SK-N-SH treated with all-trans-retinoic acid at 6 μM for 48 hours (cell line): ENCODE data around the gene FSCB.

Source experiments
- CSDC2 ChIP-seq: fragments of 250-450 bp; sonication (Bioruptor Pico); IDR thresholded peaks from 2 replicates; pipeline ENCODE4 v1.5.0; 2020; ENCODE audit warnings: mild to moderate bottlenecking, moderate library complexity
- GLIS3 ChIP-seq: fragments of 250-450 bp; sonication (Bioruptor Pico); IDR thresholded peaks from 2 replicates; pipeline ENCODE4 v1.5.0; 2020; ENCODE audit warnings: mild to moderate bottlenecking, moderate library complexity
- PPARA ChIP-seq: fragments of 250-450 bp; sonication (Bioruptor Pico); IDR thresholded peaks from 2 replicates; pipeline ENCODE4 v1.5.0; 2020; ENCODE audit warnings: mild to moderate bottlenecking, borderline replicate concordance
- SNAI2 ChIP-seq: fragments of 250-450 bp; sonication (Bioruptor Pico); IDR thresholded peaks from 2 replicates; pipeline ENCODE4 v1.5.0; 2020; ENCODE audit warnings: mild to moderate bottlenecking, moderate library complexity
- TCF4 ChIP-seq: fragments of 250-450 bp; sonication (Bioruptor Pico); IDR thresholded peaks from 2 replicates; pipeline ENCODE4 v1.8.0; 2021; ENCODE audit warnings: mild to moderate bottlenecking, moderate library complexity, borderline replicate concordance
- ZC3H10 ChIP-seq: fragments of 250-450 bp; sonication (Bioruptor Pico); IDR thresholded peaks from 2 replicates; pipeline ENCODE4 v1.5.1; 2021; ENCODE audit warnings: mild to moderate bottlenecking, moderate library complexity
- ZFP3 ChIP-seq: fragments of 250-450 bp; sonication (Bioruptor Pico); IDR thresholded peaks from 2 replicates; pipeline ENCODE4 v1.5.0; 2020; ENCODE audit warnings: mild to moderate bottlenecking, moderate library complexity
- ZNF565 ChIP-seq: fragments of 450-650 bp; formaldehyde crosslinking; conservative IDR thresholded peaks from 2 replicates; pipeline ENCODE4 v1.5.0; 2020; ENCODE audit warnings: low read depth, mild to moderate bottlenecking, moderate library complexity
- TF ChIP-seq, protein P1 (sequence below): fragments of 250-450 bp; sonication (Bioruptor Pico); IDR thresholded peaks from 2 replicates; pipeline ENCODE4 v1.5.0; 2020; ENCODE audit warnings: mild to moderate bottlenecking, moderate library complexity
- TF ChIP-seq, protein P2 (sequence below): fragments of 250-450 bp; sonication (Bioruptor Pico); IDR thresholded peaks from 2 replicates; pipeline ENCODE4 v1.5.1; 2021; ENCODE audit warnings: mild to moderate bottlenecking, moderate library complexity
- TF ChIP-seq, protein P3 (sequence below): fragments of 250-450 bp; sonication (Bioruptor Pico); IDR thresholded peaks from 2 replicates; pipeline ENCODE4 v1.8.0; 2020; ENCODE audit warnings: mild to moderate bottlenecking, moderate library complexity, borderline replicate concordance

DNA sequence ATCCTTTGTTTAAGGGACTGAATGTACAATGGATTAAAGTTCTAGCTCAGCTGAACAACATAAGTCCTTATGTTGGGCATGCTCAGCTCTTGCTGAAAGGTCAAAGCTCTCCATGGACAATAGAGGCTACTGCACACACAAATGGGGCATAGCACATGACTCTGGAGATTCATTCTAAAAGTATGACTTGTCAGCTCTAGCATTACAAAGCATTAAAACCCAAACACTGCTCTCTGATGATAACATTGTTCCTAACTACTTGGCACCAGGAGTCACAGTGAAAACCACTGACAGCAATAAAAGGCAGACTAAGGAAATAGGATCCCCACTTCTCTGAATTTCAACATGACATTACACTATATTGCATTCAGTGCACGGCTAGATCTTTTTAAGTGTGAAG lies 21.9 kb upstream of the FSCB start:
- no peak for TF ChIP-seq ZFP3
- no peak for TF ChIP-seq ZC3H10 (CRISPR knock-in tag)
- no peak for TF ChIP-seq ZNF565 (CRISPR knock-in tag)
- TF ChIP-seq SNAI2 (CRISPR knock-in tag) = no peak
- no peak for TF ChIP-seq PPARA (CRISPR knock-in tag)
- no peak for TF ChIP-seq TCF4 (CRISPR knock-in tag)
- TF ChIP-seq, protein P1, sequence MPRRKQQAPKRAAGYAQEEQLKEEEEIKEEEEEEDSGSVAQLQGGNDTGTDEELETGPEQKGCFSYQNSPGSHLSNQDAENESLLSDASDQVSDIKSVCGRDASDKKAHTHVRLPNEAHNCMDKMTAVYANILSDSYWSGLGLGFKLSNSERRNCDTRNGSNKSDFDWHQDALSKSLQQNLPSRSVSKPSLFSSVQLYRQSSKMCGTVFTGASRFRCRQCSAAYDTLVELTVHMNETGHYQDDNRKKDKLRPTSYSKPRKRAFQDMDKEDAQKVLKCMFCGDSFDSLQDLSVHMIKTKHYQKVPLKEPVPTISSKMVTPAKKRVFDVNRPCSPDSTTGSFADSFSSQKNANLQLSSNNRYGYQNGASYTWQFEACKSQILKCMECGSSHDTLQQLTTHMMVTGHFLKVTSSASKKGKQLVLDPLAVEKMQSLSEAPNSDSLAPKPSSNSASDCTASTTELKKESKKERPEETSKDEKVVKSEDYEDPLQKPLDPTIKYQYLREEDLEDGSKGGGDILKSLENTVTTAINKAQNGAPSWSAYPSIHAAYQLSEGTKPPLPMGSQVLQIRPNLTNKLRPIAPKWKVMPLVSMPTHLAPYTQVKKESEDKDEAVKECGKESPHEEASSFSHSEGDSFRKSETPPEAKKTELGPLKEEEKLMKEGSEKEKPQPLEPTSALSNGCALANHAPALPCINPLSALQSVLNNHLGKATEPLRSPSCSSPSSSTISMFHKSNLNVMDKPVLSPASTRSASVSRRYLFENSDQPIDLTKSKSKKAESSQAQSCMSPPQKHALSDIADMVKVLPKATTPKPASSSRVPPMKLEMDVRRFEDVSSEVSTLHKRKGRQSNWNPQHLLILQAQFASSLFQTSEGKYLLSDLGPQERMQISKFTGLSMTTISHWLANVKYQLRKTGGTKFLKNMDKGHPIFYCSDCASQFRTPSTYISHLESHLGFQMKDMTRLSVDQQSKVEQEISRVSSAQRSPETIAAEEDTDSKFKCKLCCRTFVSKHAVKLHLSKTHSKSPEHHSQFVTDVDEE (CRISPR knock-in tag) = no peak
- TF ChIP-seq GLIS3 (CRISPR knock-in tag) = no peak
- TF ChIP-seq, protein P2, sequence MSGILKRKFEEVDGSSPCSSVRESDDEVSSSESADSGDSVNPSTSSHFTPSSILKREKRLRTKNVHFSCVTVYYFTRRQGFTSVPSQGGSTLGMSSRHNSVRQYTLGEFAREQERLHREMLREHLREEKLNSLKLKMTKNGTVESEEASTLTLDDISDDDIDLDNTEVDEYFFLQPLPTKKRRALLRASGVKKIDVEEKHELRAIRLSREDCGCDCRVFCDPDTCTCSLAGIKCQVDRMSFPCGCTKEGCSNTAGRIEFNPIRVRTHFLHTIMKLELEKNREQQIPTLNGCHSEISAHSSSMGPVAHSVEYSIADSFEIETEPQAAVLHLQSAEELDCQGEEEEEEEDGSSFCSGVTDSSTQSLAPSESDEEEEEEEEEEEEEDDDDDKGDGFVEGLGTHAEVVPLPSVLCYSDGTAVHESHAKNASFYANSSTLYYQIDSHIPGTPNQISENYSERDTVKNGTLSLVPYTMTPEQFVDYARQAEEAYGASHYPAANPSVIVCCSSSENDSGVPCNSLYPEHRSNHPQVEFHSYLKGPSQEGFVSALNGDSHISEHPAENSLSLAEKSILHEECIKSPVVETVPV (CRISPR knock-in tag) = no peak
- no peak for TF ChIP-seq CSDC2 (CRISPR knock-in tag)
- TF ChIP-seq, protein P3, sequence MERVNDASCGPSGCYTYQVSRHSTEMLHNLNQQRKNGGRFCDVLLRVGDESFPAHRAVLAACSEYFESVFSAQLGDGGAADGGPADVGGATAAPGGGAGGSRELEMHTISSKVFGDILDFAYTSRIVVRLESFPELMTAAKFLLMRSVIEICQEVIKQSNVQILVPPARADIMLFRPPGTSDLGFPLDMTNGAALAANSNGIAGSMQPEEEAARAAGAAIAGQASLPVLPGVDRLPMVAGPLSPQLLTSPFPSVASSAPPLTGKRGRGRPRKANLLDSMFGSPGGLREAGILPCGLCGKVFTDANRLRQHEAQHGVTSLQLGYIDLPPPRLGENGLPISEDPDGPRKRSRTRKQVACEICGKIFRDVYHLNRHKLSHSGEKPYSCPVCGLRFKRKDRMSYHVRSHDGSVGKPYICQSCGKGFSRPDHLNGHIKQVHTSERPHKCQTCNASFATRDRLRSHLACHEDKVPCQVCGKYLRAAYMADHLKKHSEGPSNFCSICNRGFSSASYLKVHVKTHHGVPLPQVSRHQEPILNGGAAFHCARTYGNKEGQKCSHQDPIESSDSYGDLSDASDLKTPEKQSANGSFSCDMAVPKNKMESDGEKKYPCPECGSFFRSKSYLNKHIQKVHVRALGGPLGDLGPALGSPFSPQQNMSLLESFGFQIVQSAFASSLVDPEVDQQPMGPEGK = no peak
